Motor neuron (in vitro differentiated cells): ENCODE data around the gene NRIP2. TPM values are rescaled to one million over a fixed set of nuclear protein-coding genes. Genes with fewer than 3 reads are reported as not detected.
A peak's percentile ranks its signal among the peaks of the same experiment; 100 is the strongest.
"Not testable (repeated sequence)": the region's sequence is repeated elsewhere in the genome, so short reads cannot be mapped to it uniquely, and the experiment has no call there.

ENCODE experiments used
- ATAC-seq, 8 experiments: fragments of 200-7000 bp; cut with Tn5 transposase; replicated peaks in 6 of 8; 2 replicates each; pipeline ENCODE4 v1.8.0; 2021; ENCODE audit warnings: mild to moderate bottlenecking in 8 of 8, moderate library complexity in 8 of 8
- H3K27ac ChIP-seq, 2 donors: fragments of 250-450 bp; sonication (Bioruptor Pico); 2 replicates each; pipeline ENCODE4 v1.9.0; 2021; ENCODE audit warnings: antibody characterized with exemption in 2 of 2, mild to moderate bottlenecking in 2 of 2, moderate library complexity in 1 of 2
- H3K4me1 ChIP-seq, 2 donors: fragments of 250-450 bp; sonication (Bioruptor Pico); replicated peaks in 1 of 2; 2 replicates each; pipeline ENCODE4 v1.6.1; 2021; ENCODE audit warnings: antibody characterized with exemption in 2 of 2, mild to moderate bottlenecking in 2 of 2, moderate library complexity in 1 of 2
- H3K4me3 ChIP-seq, 5 donors: fragments of 250-450 bp; sonication (Bioruptor Pico); 2 replicates each; pipeline ENCODE4 v1.9.0; 2021; ENCODE audit warnings: antibody characterized with exemption in 5 of 5, mild to moderate bottlenecking in 5 of 5, moderate library complexity in 4 of 5
- WGBS, 10 experiments: fragments of 450-650 bp; shearing (Covaris generic); methylation state at CpG; one replicate each; pipeline ENCODE4 v1.0.0; 2022; 5-methylcytosine and 5-hydroxymethylcytosine counted together
- in situ Hi-C, 9 experiments: fragments of 400-800 bp; cut with MboI; loops; one replicate each; pipeline ENCODE4 v1.15.0; 2021; ENCODE audit warnings: low sequenced_read_pairs in 9 of 9, low pct_unique_long_range_greater_than_20kb in 2 of 9; ENCODE audit not compliant: unreplicated experiment in 9 of 9
- total RNA-seq, 8 experiments: library from RNA; unstranded; fragments of 300-600 nt; gene quantifications; 2 replicates each; pipeline versions ENCODE4 v1.2.3 to v1.2.4, GENCODE V29; 2022

NRIP2 gene, protein sequence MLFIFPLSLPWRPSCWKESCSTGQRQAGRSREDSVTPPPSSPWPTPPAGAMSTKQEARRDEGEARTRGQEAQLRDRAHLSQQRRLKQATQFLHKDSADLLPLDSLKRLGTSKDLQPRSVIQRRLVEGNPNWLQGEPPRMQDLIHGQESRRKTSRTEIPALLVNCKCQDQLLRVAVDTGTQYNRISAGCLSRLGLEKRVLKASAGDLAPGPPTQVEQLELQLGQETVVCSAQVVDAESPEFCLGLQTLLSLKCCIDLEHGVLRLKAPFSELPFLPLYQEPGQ
- 1 to 10 TPM in 7 of 8 experiments, under 1 TPM in 1; 1.00 to 4.1 (median 1.7) TPM for total RNA-seq

DNA sequence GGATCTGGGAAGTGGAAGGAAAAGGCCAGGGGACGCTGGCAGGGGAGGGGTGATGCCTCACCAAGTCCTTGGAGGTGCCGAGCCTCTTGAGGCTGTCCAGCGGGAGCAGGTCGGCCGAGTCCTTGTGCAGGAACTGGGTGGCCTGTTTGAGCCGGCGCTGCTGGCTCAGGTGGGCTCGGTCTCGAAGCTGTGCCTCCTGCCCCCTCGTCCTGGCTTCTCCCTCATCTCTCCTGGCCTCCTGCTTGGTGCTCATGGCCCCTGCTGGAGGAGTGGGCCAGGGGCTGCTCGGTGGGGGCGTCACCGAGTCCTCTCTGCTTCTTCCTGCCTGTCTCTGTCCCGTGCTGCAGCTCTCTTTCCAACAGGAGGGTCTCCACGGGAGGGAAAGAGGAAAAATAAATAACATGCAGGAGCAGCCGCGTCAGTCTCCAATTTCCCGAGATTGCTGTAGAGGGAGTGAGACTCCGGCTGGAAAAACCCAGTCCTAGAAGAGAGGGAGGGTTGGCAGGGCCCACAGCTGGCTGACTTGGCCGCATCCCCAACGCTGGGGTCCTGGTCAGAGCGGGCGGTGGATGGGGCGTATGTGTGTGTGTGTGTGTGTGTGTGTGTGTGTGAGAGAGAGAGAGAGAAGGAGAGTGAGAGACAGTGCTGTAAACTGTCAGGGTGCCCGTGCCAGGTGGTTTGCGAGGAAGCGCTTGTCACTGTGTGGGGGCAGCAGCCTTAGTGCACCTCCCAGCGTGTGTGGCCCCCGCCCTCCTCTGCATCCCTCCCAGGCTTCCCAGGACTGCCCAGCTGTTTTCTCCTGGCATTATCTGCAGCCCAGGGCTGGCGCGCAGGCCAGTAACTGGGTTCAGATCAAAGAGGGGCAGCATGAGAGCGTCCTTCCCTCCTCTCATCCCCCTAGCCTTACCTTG is at the start of gene NRIP2:
TSS of gene NRIP2 (minus strand) at position 455 of the 911 bp plus-strand sequence. CDS start at position 403, 52 bp downstream.
- WGBS, 10 experiments = 0 to 70% (median 23%) methylated on average over 1 to 12 of the region's 32 CpGs; no CpG with 5 or more reads in 2 of the 10 experiments
- no peak within 1 kb of the TSS for H3K4me3 ChIP-seq
- peaks cover 12 to 16% of the 10 kb centered on the region in 2 donors for H3K4me1 ChIP-seq
- H3K27ac ChIP-seq = peak within 1 kb of the TSS in 1 of 2 donors; percentile 36
- in situ Hi-C loops = loop anchor here in 1 of 9 experiments (25.0 kb wide), 1 partner anchor 202 kb away; no protein-coding TSS in a partner anchor
- peak; percentile 73 to 98 (median 97) for ATAC-seq

DNA sequence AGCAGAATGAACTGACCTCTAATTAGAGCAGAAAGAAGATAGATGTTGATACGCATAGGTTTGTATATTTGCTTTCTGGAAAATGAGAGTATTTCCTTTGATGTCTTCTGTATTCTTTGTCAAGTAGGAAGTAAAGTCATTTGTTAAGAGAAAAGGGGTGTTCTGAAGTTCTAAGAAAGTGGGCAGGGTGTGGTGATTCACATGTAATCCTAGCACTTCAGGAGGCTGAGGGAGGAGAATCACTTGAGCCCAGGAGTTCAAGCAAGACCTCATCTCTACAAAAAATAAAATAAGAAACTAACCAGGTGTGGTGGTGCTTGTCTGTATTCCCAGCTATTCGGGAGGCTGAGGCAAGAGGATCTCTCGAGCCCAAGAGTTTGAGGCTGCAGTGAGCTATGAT is 45.0 kb upstream of the NRIP2 start:
- in situ Hi-C loops = loop anchor here in 1 of 9 experiments (10.0 kb wide), 1 partner anchor 155 kb away; no protein-coding TSS in a partner anchor
- H3K4me1 ChIP-seq = peaks cover 10% of the 10 kb centered on the region in 2 donors
- 100% methylated on average over 1 to 3 of the region's 3 CpGs; no CpG with 5 or more reads in 1 of the 10 experiments for WGBS, 10 experiments
- H3K27ac ChIP-seq = no peak overlapping the region
- no peak overlapping the region for H3K4me3 ChIP-seq
- no peak for ATAC-seq

DNA sequence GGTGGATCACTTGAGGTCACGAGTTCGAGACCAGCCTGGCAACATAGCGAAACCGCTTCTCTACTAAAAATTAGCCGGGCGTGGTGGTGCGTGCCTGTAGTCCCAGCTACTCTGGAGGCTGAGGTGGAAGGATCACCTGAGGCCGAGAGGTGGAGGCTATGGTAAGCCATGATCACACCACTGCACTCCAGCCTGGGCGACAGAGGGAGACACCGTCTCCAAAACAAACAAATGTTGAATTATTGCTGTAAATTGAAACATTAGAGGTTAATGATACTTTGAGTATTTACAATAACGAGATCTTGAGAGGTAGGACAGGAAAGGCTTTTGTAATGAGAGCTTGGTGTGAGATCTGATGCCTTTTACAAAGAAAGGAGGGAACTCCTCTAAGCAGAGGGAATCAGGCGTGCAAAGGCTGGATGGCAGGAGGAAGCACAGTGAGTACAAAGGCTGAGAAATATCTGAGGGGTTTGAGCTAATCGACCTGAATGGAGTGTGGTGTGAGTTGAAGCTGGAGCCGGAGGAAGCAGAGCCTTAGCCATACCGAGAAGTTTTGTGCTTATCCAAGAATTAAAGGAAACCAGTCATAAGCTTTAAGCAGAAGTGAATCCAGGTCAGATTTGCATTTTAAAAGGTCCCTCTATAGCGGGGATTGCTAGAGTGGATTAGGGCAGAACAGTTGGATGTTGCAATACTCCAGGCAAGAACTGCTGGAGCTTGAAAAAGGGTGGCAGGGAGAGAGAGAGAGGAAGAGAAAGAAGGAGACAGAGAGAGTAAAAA is 43.3 kb upstream of the NRIP2 start:
- WGBS, 10 experiments = 0 to 71% (median 20%) methylated on average over 2 to 8 of the region's 16 CpGs
- in situ Hi-C loops = no loop called here
- ATAC-seq = peak in 6 of 8 experiments; percentile 4 to 51 (median 40)
- Histone ChIP-seq H3K4me3 (peak overlapping the region; percentile 89 to 99 (median 96)), H3K4me1 (peaks cover 10% of the 10 kb centered on the region in 2 donors), H3K27ac (peak overlapping the region; percentile 86 to 88)

DNA sequence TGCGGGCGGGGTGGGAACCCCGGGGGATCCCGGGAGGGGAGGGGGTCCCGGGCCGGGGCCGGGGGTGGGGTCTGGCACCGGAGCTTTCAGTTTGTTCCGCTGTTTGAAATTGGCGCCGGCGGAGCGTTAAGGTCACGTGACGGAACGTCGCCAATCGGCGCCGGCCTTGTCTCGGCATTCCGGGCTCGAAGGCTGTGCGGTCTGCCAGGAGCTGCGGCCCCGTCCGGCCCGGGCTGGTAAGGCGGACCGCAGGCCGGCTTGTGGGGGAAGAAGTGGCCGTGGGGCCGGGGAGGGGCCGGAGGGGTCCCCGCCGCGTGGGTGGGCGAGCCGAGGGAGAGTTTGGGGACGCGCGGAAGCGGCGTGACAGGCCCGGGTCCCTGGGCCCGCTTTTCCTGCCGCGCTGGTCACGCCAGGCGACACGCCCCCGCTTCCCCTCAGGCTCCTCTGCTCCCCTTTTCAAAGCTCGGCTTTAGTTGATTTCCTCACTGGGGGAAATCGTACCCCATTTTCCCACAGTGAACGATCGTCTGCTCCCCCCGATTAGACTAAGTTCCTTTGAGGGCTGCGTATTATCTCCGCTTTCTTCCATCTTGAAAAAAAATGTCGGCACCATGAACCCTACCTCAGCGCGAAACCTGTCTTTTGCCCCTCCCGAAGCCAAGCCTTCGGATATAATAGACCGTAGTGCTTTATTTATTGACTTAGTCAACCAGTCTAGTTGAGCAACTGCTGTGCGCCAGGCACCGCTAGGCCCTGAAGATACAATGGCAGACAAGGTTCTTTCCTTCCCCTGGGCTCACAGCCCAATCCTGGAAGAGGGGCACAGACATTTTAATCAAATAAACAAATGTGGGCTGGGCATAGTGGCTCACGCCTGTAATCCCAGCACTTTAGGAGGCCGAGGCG is 42.5 kb upstream of the NRIP2 start, which contains the start of the genes FOXM1 and RHNO1:
TSS of gene FOXM1 (minus strand) at position 128 of the 906 bp plus-strand sequence. CDS start 2,696 bp downstream, outside the sequence.
TSS of gene RHNO1 (plus strand) at position 177 of the 906 bp plus-strand sequence. CDS start 8,144 bp downstream, outside the sequence.
- in situ Hi-C loops = no loop called here
- Histone ChIP-seq H3K4me3 (peak within 1 kb of the TSS; percentile 89 to 99 (median 96)), H3K4me1 (peaks cover 10% of the 10 kb centered on the region in 2 donors), H3K27ac (peak within 1 kb of the TSS; percentile 86 to 88)
- WGBS, 10 experiments = 0 to 40% (median 1%) methylated on average over 1 to 22 of the region's 70 CpGs
- ATAC-seq = peak; percentile 90 to 93 (median 92)

DNA sequence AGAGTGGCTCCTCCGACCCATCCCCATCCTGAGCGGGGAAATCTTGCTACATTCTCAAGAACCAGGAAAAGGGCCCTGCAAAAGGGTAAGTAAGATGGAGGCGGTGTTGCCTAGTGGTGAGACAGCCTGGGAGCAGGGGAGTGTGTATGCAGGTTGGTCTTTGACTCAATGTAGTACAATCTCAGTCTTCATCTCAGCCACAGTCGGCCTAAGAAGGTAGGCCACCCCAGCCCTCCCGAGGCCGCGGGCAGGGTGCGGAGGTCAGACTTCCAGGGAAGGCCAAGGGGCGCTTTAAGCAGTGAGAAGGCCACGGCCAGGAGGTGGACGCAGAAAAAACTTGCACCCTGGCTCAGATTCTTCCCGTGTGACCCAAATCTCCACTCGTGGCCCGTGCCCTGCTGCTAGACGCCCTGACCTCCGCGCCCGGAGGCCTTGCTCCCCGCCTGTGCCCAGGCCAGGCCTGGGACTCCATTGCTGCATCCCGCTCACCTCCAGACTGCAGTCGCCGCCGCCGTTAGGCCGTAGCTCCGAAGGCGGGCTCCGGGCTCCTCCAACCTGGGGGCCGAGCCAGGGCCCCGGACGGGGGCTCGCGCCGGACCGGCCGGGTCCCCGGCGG is 41.7 kb upstream of the NRIP2 start:
- ATAC-seq = peak in 4 of 8 experiments; percentile 24 to 78 (median 66)
- Histone ChIP-seq H3K4me1 (peaks cover 10% of the 10 kb centered on the region in 2 donors), H3K27ac (peak overlapping the region in 1 of 2 donors; percentile 86), H3K4me3 (peak overlapping the region; percentile 89 to 99 (median 96))
- 0 to 29% (median 13%) methylated on average over 1 to 9 of the region's 38 CpGs; no CpG with 5 or more reads in 2 of the 10 experiments for WGBS, 10 experiments
- in situ Hi-C loops = no loop called here

DNA sequence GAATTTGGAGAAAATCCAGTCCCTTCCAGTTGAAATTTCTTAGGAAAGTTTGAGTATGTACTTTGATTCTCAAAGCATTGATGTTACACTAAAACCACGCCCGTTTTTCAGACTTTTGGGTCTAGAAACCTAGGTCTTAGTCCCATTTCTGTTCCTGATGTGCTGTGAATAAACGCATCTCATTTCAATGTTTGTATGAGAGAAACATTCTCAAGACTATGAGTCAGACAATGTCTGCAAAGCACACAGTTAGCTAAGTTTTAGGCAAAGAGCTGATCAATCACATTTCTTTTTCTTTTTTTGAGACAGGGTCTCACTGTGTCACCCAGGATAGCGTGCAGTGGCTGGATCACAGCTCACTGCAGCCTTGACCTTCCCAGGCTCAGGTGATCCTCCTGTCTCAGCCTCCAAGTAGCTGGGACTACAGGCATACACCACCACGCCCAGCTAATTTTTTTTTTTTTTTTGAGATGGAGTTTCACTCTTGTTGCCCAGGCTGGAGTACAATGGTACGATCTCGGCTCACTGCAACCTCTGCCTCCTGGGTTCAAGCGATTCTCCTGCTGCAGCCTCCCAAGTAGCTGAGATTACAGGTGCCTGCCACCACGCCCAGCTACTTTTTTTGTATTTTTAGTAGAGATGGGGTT is 34.3 kb upstream of the NRIP2 start:
- not testable (repeated sequence) for H3K27ac ChIP-seq, H3K4me3 ChIP-seq, H3K4me1 ChIP-seq
- in situ Hi-C loops = loop anchor here in 4 of 9 experiments (25.0 kb wide), 1 partner anchor 168 kb away; no protein-coding TSS in a partner anchor
- WGBS, 10 experiments = 37 to 100% (median 80%) methylated on average over 1 to 5 of the region's 9 CpGs; no CpG with 5 or more reads in 1 of the 10 experiments
- peak in 2 of 8 experiments; percentile 91 to 94 for ATAC-seq

DNA sequence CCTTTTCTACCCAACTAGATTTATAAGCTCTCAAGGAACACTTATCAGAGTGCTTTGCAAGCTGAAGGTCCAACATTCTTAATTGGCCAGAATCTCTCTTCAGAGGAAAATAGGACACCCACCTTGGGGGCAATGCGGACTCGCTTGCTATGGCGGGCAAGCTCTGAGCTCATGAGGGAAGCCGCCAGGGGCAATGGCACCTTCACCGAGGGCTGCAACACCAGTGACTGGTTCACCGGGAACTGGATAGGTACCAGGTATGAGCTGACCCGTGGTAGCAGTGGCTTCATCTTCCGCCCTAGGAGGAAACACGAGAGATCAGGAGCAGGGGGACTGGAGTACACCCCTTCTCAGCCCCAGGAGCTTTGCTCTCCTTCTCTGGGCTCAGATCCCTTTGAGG is 29.4 kb upstream of the NRIP2 start:
- H3K27ac ChIP-seq = no peak overlapping the region
- no peaks in the 10 kb centered on the region for H3K4me1 ChIP-seq
- H3K4me3 ChIP-seq = no peak overlapping the region
- 95 to 100% (median 96%) methylated on average over 4 to 7 of the region's 9 CpGs; no CpG with 5 or more reads in 4 of the 10 experiments for WGBS, 10 experiments
- no peak for ATAC-seq
- in situ Hi-C loops = loop anchor here in 4 of 9 experiments (25.0 kb wide), 1 partner anchor 173 kb away; no protein-coding TSS in a partner anchor

DNA sequence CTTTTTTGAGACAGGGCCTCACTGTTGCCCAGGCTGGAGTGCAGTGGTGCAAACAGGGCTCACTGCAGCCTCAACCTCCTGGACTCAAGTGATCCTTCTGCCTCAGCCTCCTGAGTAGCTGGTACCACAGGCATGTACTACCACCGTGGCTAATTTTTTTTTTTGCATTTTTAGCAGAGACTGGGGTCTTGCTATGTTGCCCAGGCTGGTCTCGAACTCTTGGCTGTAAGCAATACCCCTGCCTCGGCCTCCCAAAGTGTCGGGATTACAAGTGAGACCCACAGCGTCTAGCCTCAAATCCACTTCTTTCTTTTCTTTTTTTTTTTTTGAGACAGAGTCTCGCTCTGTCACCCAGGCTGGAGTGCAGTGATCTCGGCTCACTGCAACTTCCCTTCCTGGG is 28.6 kb upstream of the NRIP2 start:
- H3K4me1 ChIP-seq, H3K27ac ChIP-seq, ATAC-seq, H3K4me3 ChIP-seq: not testable (repeated sequence)
- WGBS, 10 experiments = 80 to 100% (median 88%) methylated on average over 1 to 5 of the region's 7 CpGs; no CpG with 5 or more reads in 2 of the 10 experiments
- in situ Hi-C loops = loop anchor here in 4 of 9 experiments (25.0 kb wide), 1 partner anchor 174 kb away; no protein-coding TSS in a partner anchor

DNA sequence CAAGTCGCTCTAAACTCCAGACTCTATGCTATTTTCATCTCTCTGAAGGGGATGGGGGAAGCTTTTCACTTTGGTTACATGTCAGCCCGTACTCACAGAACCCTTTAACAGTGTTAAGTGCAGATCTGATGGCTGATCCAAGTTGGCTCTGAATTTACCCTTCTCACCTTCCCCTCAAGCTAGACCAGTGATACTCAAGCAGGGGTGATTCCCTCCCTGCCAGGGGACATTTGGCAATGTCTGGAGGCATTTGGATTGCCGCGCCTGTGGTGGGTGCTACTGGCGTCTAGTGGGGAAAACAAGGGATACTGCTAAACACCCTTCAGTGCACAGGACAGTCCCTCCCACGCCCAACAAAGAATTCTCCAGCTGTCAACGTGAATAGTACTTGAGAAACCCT is 28.0 kb upstream of the NRIP2 start:
- Histone ChIP-seq H3K27ac (no peak overlapping the region), H3K4me3 (no peak overlapping the region), H3K4me1 (no peaks in the 10 kb centered on the region)
- no peak for ATAC-seq
- WGBS, 10 experiments = 67 to 100% (median 96%) methylated on average over 1 to 6 of the region's 7 CpGs; no CpG with 5 or more reads in 3 of the 10 experiments
- in situ Hi-C loops = loop anchor here in 4 of 9 experiments (25.0 kb wide), 1 partner anchor 174 kb away; no protein-coding TSS in a partner anchor

DNA sequence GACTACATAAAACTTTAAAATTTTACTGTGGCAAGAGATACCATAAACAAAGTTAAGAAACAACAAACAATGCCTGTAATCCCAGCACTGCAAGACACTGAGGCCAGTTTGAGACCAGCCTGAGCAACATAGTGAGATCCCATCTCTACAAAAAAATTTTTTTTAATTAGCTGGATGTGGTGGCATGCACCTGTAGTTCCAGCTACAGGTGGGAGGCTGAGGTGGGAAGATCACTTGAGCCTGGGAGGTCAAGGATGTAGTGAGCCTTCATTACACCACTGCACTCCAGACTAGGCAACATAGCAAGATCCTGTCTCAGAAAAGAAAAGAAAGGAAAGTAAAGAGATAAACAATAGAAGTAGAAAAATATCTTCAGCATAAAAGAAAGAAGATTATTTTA is 25.3 kb upstream of the NRIP2 start:
- in situ Hi-C loops = loop anchor here in 4 of 9 experiments (25.0 kb wide), 1 partner anchor 177 kb away; no protein-coding TSS in a partner anchor
- no peak overlapping the region for H3K4me3 ChIP-seq
- no peaks in the 10 kb centered on the region for H3K4me1 ChIP-seq
- ATAC-seq = no peak
- no peak overlapping the region for H3K27ac ChIP-seq
